HepG2 (cell line): Measurements from ENCODE around the gene IRAK3.

ENCODE experiments used
- ETV5 ChIP-seq: IDR thresholded peaks from 2 replicates; pipeline ENCODE4 v1.6.1; 2018; ENCODE audit warnings: missing biosample characterization, missing genetic modification reagents, inconsistent platforms, borderline replicate concordance
- FOXP4 ChIP-seq: sonication (generic); formaldehyde crosslinking; IDR thresholded peaks from 2 replicates; pipeline ENCODE4 v1.4.0; 2020; ENCODE audit warnings: missing genetic modification reagents
- RBAK ChIP-seq: sonication (generic); formaldehyde crosslinking; IDR thresholded peaks from 2 replicates; pipeline ENCODE4 v1.5.1; 2020; ENCODE audit warnings: mild to moderate bottlenecking, missing genetic modification reagents
- ZFX ChIP-seq: sonication (generic); formaldehyde crosslinking; IDR thresholded peaks from 2 replicates; pipeline ENCODE4 v1.4.0; 2020; ENCODE audit warnings: mild to moderate bottlenecking, low read depth, missing genetic modification reagents, moderate library complexity
- ZKSCAN8 ChIP-seq: IDR thresholded peaks from 2 replicates; pipeline ENCODE4 v1.6.1; 2016; ENCODE audit warnings: borderline replicate concordance, missing genetic modification reagents, missing compliant biosample characterization
- ZNF224 ChIP-seq: sonication (generic); formaldehyde crosslinking; IDR thresholded peaks from 2 replicates; pipeline ENCODE4 v1.5.0; 2020; ENCODE audit warnings: mild to moderate bottlenecking, missing genetic modification reagents
- TF ChIP-seq, protein P1 (sequence below): sonication (generic); formaldehyde crosslinking; IDR thresholded peaks from 2 replicates; pipeline ENCODE4 v1.8.1; 2023; ENCODE audit warnings: mild to moderate bottlenecking, missing genetic modification reagents

- TF ChIP-seq ZFX (CRISPR knock-in tag) (no peak), ZNF224 (CRISPR knock-in tag) (no peak), RBAK (CRISPR knock-in tag) (no peak), ETV5 (CRISPR knock-in tag) (no peak), ZKSCAN8 (no peak), FOXP4 (no peak)
- TF ChIP-seq, protein P1, sequence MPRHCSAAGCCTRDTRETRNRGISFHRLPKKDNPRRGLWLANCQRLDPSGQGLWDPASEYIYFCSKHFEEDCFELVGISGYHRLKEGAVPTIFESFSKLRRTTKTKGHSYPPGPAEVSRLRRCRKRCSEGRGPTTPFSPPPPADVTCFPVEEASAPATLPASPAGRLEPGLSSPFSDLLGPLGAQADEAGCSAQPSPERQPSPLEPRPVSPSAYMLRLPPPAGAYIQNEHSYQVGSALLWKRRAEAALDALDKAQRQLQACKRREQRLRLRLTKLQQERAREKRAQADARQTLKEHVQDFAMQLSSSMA (CRISPR knock-in tag): no peak
Measured at GRCh38 chr12:66244446-66244845, 55.4 kb downstream of the IRAK3 start.
